ENCODE results near the gene USP12. TPM values are rescaled to one million over a fixed set of nuclear protein-coding genes. Genes with fewer than 3 reads are reported as not detected.
A peak's percentile ranks its signal among the peaks of the same experiment; 100 is the strongest.

USP12 gene
- total RNA-seq, 4 donors from 2014 or later = 28.7 to 31.2 (median 29.7) TPM

GRCh38 chr13:27158335-27158734 is 13.3 kb downstream of the USP12 start:
- DNase-seq = no peak
- no peaks in the 10 kb centered on the region for H3K9me3 ChIP-seq
- no peak overlapping the region for H3K4me3 ChIP-seq
- H3K4me1 ChIP-seq = no peaks in the 10 kb centered on the region
- TF ChIP-seq, protein P1, sequence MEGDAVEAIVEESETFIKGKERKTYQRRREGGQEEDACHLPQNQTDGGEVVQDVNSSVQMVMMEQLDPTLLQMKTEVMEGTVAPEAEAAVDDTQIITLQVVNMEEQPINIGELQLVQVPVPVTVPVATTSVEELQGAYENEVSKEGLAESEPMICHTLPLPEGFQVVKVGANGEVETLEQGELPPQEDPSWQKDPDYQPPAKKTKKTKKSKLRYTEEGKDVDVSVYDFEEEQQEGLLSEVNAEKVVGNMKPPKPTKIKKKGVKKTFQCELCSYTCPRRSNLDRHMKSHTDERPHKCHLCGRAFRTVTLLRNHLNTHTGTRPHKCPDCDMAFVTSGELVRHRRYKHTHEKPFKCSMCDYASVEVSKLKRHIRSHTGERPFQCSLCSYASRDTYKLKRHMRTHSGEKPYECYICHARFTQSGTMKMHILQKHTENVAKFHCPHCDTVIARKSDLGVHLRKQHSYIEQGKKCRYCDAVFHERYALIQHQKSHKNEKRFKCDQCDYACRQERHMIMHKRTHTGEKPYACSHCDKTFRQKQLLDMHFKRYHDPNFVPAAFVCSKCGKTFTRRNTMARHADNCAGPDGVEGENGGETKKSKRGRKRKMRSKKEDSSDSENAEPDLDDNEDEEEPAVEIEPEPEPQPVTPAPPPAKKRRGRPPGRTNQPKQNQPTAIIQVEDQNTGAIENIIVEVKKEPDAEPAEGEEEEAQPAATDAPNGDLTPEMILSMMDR (IDR thresholded peaks at IDR 0.05) = no peak
- TF ChIP-seq POLR2A (IDR thresholded peaks at IDR 0.05) = no peak
- no peaks in the 10 kb centered on the region for H3K36me3 ChIP-seq
- H3K27me3 ChIP-seq = no peaks in the 10 kb centered on the region
- H3K27ac ChIP-seq = no peak overlapping the region

GRCh38 chr13:27151798-27152599 is 19.6 kb downstream of the USP12 start:
- H3K36me3 ChIP-seq = no peaks in the 10 kb centered on the region
- peak overlapping the region in 1 of 4 donors; percentile 19 for H3K4me3 ChIP-seq
- no peaks in the 10 kb centered on the region for H3K27me3 ChIP-seq
- no peak for TF ChIP-seq POLR2A (IDR thresholded peaks at IDR 0.05)
- TF ChIP-seq, protein P1 (IDR thresholded peaks at IDR 0.05) = no peak
- no peaks in the 10 kb centered on the region for H3K9me3 ChIP-seq
- DNase-seq = no peak
- H3K4me1 ChIP-seq = peaks cover 0 to 26% (median 0%) of the 10 kb centered on the region in 4 donors
- peak overlapping the region in 2 of 4 donors; percentile 33 to 60 for H3K27ac ChIP-seq

GRCh38 chr13:27149702-27150101 is 21.9 kb downstream of the USP12 start:
- H3K27ac ChIP-seq = no peak overlapping the region
- no peak for DNase-seq
- no peaks in the 10 kb centered on the region for H3K27me3 ChIP-seq
- no peaks in the 10 kb centered on the region for H3K9me3 ChIP-seq
- H3K4me1 ChIP-seq = peaks cover 0 to 30% (median 0%) of the 10 kb centered on the region in 4 donors
- no peaks in the 10 kb centered on the region for H3K36me3 ChIP-seq
- TF ChIP-seq POLR2A (IDR thresholded peaks at IDR 0.05) = no peak
- TF ChIP-seq, protein P1 (IDR thresholded peaks at IDR 0.05) = no peak
- H3K4me3 ChIP-seq = no peak overlapping the region

GRCh38 chr13:27148900-27149299 is 22.7 kb downstream of the USP12 start:
- H3K27ac ChIP-seq = no peak overlapping the region
- no peak for DNase-seq
- no peaks in the 10 kb centered on the region for H3K9me3 ChIP-seq
- H3K36me3 ChIP-seq = no peaks in the 10 kb centered on the region
- peaks cover 0 to 30% (median 0%) of the 10 kb centered on the region in 4 donors for H3K4me1 ChIP-seq
- no peaks in the 10 kb centered on the region for H3K27me3 ChIP-seq
- no peak overlapping the region for H3K4me3 ChIP-seq
- TF ChIP-seq POLR2A (IDR thresholded peaks at IDR 0.05) = no peak
- TF ChIP-seq, protein P1 (IDR thresholded peaks at IDR 0.05) = no peak

DNA sequence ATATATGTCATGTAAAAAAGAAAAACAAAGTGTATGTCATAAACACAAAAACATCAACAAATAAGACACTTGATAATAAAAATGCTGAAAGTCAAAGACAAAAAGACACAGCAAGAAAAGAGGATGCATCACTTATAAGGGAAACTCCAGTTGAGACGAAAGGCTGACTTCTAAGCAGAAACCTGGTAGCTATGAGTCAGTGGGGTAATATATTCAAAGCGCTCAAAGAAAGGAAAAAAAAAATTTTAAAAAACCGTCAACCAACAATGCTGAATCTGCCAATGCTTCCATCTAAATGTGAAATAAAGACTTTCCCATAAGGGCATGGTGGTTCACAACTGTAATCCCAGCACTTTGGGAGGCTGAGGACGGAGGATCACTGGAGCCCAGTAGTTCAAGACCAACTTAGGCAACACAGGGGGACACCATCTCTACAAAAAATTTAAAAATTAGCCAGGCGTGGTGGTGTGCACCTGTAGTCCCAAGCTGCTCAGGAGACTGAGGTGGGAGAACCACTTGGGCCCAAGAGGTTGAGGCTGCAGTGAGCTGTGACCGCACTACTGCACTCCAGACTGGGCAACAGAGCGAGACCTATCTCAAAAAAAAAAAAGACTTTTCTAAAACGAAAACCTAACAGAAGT is 24.0 kb downstream of the USP12 start:
- H3K27ac ChIP-seq = no peak overlapping the region
- H3K36me3 ChIP-seq = no peaks in the 10 kb centered on the region
- H3K4me3 ChIP-seq = no peak overlapping the region
- TF ChIP-seq, protein P1 (IDR thresholded peaks at IDR 0.05) = no peak
- TF ChIP-seq POLR2A (IDR thresholded peaks at IDR 0.05) = no peak
- H3K9me3 ChIP-seq = no peaks in the 10 kb centered on the region
- no peak for DNase-seq
- peaks cover 0 to 30% (median 0%) of the 10 kb centered on the region in 4 donors for H3K4me1 ChIP-seq
- no peaks in the 10 kb centered on the region for H3K27me3 ChIP-seq

Data from Peyer's patch (tissue), 4 donors.